Stimulated activated CD4-positive, alpha-beta T cell treated with anti-CD3 and anti-CD28 coated beads, Interleukin-1b, Interleukin-23, amount 100 ng/mL, for 4 hours (primary cell): ENCODE data around the gene CNTNAP2.

Experiments used
- DNase-seq, 2 donors: peaks; one replicate each; pipeline ENCODE4 v3.0.0-alpha.2; 2020; ENCODE audit warnings: low read depth in 2 of 2

The CNTNAP2 gene

DNA sequence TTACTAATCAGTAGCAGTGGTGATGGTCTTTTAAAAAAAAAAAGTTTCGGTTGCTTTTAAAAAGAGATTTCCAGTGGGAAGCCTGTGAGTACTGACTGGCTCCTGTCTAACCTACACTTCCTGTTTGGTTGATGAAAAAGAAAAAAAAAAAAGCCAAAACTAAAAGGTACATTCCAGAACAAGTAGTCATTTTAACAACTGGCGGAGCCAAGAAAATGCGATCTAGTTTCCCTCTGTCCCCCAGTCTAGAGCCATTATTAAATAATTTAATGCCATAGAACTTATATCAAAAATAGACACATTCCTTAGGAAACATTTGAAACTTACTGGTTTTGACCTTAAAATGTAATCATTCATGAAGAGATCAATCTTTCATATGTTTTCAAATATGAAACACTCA lies 2219.8 kb downstream of the CNTNAP2 start:
- no peak for DNase-seq

DNA sequence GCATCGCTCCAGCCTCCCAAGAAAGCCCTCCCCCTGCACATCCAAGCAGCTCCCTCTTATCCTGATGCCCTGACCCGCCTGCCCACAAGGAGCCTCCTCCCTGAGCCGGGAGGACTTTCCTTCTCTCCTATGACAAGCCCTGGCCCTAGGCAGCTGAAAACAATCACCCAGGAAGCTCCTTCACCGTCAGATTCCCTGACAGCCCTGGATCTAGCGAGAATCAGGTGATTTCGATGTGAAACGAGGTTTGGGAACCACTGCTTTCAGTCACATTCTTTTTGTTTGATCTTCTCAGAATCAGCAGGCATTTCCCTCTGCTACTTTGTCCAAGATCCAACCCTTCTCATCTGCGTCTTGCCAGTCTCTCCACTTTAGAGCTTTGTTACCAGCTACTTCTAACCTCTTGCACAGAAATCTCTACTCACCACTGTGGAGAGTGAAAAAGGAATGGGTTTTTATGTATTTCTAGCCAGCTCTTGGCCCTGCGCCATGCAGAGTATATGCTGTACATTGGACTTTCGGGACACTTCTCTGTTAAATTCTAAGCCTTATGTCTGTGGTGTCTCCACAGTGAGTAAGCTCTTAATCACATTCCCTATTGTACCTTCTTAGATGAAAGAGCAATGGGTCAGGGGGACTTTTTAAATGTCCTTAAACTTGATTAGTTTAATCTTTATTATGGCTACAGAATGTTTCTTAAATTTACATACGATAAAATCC lies 2220.8 kb downstream of the CNTNAP2 start:
- no peak for DNase-seq

DNA sequence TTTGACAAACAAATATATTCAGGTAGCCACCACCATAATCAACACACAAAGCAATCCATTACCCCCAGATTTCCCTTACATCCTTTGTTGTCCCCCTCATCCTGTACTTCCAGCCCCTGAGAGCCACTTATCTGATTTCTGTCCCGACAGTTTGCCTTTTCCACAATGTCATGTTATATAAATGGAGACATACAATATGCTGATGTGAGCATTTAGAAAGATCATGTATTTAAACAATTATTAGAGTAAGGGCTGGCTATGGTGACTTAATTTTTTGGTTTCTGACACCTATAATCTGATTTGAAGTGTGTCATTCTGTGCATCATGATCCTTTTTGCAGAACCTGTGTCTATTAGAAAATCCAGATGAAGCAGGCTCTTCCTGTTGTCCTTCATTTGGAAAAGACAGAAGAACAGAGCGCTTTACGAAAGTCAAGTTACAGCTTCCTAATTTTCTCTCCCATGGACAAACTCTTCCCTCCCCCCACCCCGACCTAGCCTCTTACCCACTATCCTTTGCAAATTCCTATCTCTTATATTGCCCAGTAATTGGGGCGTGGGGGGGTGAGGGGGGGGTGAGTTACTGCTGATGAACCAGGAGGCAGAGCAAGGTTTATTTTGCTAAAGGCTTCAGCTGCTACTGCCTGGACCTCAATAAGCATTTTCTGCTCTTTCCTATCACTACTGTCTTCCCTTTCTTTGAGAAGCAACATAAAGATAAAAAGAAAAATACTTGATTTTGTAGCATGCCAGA lies 2221.6 kb downstream of the CNTNAP2 start:
- no peak for DNase-seq

DNA sequence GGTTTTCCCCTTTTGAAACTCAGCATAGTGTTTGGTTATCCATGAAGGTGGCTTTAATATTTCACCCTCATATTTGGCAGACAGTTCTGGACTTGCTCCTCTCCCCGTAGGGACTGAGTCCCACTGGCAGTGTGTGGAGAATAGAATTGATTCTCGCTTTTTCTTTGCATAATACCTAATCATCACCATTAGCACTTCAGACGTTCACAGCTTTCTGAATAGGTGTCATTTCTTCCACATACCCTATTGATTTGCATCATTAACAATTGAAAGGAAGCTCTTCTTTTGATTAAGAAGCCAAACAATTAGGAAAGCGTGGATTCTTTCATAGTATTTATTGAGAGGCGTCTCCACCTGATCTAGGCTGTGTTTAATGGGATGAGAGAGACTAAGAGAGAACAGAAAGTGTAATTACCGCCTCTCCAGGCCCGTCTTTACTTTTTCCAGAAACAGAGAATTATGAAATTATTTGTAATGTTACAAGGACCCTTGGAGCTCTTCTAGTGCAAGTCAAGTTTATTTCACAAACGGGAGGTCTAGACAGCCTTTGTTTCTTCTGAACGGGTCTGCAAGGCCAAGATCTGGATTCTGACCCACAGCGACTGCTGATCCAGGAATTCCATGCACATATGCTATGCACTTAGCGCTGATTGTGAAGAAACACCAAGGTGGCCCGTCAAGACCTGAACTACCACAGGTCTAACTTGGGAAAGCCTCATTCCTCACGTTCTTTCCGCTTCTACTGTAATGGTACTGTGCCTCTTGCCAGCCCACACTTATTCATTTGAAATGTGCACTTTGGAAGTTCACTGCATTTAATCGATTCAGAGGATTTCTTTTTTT lies 2224.1 kb downstream of the CNTNAP2 start:
- DNase-seq = no peak

DNA sequence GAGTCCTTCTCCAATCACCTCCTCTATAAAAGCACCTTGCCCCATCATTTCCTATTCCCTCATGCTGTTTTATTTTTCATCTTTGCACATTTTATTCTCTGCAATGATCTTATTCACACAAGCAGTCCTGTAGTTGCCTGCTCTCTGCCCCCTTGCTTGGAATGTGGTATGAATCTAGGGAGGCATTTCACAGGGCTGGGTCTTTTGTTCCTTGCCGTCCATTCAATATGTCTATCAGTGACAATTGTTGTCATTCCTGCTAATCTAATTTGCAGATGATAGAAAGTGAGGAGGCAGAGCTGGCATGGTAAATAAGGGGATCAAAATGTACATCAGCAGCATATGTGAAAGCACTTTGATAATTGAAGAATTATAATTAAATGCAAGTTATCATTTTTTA lies 2227.8 kb downstream of the CNTNAP2 start:
- DNase-seq = no peak

DNA sequence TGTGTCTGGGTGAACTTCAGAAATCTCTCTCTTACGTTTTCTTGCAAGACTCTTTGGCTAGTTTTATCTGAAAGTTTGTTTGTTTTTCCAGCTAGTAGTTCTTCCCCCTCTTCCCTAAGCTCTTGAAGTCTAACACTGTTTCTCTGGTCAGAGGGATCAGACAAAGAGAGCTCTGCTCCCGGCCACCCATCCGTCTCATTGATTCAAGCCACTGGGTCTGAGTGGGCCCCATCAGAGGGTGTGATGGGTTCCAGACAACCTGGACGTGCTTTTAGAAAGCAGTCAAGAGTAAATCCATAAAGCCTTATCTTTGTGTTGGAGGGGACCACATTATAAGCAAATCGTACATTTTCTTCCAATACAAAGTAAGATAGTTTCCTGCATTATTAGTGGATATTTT lies 2231.4 kb downstream of the CNTNAP2 start:
- no peak for DNase-seq

DNA sequence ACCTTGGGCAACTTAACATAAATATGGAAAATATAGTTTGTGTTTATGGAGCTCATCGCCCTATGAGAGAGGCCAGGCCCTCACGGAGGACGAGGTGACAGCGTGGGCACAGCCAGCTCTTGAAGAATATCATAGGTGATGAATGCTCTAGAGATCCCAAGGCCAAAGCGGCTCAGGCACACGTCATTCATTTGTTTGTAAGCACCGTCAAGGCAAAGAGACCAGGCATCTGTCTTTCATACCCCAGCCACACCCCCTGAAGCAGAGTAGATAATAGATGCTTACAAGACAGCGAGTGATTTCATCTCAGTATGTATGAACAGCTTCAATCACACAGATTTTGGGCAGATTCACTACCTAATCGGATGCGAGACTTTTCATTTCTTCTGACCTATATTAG lies 2231.9 kb downstream of the CNTNAP2 start:
- no peak for DNase-seq

DNA sequence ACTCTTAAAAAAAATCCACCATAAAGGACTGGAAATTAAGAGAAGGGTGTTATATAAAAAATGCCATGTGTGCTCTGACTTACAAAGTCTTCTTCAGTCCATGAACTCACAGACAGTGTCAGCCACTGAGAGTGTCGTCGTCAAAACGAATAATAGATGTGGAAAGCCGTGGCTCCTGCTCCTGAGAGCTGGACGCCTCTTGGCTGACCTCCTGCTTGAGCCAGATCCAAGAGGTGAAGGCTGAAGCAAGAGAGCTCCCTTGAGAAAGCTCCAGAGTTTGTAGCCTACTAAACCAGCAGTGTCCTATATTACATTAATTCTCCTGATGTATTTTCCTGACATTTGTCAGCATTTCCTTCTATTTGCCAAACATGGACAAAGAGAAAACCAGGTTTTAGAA lies 2239.7 kb downstream of the CNTNAP2 start:
- no peak for DNase-seq

DNA sequence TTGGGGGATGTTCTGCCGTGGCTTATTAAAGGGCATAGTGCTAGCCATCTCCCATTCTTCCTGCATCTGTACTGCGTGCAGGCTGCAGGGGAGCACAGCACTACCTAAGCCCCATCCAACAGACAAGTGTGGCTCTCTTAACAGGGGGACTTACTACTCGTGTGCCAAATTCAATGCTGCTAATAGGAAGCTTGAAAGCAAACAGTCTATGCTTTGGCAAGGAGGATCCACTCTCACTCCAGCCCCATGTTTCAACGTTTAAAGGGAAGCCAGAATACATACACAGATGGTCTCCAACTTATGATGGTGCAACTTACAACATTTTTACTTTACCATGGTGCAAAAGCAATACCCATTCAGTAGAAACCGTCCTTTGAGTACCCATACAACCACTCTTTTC lies 2245.9 kb downstream of the CNTNAP2 start:
- DNase-seq = no peak

DNA sequence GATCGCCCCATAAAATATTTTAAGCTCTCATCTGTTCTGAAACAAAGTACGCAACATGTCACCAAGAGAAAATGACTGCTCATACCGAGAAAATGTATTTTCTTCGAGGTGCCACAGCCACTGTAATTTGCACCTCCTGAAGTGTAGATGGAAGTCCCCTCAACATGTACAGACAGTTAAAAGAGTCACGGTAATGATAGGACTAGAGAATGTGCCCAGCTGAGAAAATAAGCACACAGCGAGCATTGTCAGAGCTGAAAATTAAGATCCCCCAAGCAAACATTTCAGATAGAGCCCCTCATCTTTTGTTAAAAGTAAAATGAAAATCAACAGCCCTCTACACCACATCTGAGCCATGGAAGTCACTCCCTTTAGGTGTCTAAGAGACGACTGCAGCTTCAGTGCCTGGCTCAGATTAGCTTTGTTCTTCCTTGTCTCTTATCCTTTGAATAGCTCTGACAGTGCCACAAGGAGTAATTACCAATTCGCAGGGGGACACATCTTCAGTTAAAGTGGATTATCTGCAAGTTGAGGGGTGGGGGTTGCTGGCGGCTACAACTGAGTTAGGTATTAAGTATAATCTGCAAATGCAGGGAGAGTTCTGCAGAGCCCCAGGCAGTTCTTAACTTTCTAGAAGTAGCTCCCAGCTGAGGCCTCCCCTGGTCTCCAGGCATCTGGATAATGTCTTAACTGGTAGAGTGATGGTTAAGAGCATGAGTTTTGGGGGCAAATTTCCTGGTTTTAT lies 2251.3 kb downstream of the CNTNAP2 start:
- DNase-seq = no peak

DNA sequence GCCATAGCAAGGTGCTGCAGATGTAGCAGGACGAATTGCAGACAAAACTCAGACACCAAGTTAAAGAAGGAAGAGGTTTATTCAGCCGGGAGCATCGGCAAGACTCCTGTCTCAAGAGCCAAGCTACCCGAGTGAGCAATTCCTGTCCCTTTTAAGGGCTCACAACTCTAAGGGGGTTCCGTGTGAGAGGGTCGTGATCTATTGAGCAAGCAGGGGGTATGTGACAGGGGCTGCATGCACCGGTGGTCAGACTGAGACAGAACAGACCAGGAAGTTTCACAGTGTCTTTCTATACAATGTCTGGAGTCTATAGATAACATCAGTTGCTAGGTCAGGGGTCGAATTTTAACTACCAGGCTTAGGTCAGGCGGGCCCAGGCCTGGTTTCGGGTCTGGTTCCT lies 2252.0 kb downstream of the CNTNAP2 start:
- DNase-seq = no peak

DNA sequence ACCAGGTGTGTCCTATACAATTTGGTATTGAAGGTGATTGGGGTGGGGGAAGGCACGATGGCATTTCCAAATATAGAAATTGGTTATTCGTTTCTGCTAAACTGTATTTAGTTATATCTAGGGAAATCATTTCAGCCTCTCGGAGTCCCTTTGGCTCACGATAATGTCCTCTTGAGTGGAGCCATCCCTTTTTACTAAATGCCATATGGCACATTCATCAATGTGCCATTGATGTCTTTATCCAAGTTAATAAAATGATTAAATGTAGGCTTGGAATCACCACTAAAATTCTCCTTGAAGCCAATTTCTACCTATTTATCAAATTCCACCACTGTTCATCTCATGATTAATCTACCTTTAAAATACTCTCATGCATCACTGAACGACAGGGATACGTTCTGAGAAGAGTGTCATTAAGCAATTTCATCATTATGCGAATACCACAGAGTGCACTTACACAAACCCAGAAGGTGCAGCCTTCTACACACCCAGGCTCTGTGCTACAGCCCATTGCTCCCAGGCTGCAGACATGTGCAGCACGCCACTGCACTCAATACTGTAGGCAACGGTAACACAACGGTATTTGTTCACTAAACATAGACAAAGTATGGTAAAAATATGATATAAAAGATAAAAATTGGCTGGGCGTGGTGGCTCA lies 2254.8 kb downstream of the CNTNAP2 start:
- no peak for DNase-seq

DNA sequence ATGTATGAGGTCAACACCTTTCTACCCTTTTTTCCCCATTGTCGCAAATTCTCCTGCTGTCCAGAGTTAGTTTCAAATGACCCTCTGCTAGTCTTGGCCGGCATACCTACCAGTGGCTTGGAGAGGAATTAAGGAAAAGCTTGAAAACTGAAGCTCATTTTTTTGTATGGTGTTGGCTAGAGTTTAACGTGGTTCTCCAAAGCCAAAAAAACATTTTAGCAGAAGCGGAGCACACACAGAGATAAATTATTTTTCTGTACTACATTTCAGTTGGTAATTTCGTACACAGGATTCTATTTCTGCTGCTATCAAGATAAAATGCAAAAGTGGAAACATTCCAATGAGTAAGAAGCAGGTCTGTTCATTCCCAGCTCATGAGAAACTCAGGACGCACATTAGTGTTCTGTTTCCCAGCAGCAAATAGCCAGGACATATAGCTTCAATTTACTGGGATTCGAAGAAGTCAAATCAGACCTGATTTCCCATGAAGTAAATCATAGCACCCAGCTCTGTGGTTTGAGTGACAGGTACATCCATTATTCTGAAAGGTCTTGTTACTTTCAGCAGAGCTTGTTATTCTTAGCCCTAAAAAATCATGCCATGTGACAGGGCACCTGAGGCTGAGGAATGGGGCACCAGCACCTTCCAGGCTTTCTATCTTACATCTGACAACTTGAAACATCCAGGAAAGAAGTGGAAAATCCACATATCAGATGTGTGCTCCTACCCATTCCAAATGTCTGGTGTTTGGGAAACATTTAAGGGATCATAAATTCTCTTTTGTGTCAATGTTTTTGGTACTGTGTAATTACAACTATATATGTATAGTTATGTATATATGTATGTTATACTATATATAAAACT lies 2258.0 kb downstream of the CNTNAP2 start:
- DNase-seq = no peak

DNA sequence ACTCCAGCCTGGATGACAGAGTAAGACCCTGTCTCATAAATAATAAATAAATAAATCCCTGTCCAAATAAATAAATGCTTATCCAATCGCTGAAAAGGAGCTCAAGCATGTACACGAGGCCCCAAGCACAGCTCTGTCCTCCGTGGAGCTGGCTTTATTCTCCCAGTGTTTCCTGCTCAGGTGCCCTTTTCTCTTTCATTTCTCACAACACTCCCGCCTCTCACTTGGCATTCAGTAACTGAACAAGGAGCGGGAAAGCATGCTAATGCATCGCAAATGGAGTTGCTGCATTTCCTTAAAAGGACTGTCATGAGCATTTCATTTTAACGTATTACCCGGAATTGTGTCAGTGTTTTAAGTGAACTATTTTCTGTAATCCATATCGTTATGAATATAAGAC lies 2263.1 kb downstream of the CNTNAP2 start:
- no peak for DNase-seq

DNA sequence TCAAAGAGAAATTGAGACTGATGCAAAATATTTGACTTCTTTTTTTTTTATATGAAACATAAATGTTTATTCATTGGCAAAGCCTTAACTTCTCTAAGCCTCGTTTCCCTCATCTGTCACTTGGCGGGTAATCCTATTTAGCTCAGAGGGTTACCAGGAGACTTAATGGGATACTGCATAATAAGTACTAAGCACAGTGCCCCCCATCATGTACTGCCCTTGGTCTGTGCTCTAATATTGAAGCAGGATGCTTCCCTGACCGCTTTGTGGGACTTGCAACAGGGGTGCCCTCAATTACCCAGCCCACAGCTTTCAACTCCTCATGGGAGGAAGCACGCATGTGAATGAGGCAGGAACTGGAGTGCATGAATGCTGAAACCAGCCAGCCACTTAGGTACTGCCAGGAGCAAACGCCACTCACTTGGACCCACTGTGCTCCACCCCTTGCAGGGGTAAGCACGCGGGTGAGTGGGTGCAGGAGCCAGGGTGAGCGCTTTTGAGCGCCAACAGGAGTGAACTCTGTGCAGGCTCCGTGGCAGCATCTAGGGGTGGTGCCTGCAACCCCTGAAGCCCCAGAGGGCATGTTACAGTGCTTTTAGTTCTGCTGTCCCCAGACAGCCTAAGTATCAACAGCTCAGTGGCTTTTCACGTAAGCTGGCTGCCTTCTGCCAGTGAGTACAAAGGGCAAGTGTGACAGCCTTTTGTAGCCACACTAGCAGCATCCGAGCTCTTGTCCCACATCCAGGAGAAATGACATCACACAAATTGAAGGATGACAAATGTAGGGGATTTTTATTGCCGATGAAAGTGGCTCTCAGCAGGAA lies 2264.2 kb downstream of the CNTNAP2 start:
- no peak for DNase-seq

DNA sequence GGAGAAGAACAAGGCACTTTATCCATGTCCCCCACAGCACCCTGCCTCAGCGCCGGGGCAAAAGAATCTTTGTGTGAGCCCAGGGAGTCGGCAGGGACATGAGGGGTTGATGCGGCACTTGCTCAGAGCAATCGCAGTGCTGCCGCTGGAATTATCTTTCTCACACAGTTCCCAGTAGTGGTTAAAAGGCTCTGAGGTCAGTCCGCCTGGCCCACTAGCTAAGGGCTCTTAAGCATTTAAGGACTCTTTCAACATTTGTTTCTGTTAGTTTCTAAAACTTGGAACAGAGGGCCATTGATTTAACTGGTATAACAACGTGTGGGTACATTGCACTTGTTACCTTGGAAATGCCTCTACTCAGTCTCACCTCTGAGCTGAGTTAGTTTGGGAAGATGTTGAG lies 2266.0 kb downstream of the CNTNAP2 start:
- DNase-seq = no peak

DNA sequence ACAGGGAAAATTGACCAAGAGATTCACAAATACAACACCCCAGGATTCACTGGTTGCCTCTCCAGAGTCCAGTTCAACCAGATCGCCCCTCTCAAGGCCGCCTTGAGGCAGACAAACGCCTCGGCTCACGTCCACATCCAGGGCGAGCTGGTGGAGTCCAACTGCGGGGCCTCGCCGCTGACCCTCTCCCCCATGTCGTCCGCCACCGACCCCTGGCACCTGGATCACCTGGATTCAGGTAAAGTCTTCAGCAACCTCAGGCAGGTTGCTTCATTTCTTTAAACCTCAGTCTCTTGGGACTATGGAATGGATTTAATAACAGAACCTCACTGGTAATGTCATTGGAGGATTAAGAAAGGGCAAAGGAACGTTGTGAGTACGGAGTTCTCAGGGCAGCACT lies 2267.1 kb downstream of the CNTNAP2 start:
- no peak for DNase-seq

DNA sequence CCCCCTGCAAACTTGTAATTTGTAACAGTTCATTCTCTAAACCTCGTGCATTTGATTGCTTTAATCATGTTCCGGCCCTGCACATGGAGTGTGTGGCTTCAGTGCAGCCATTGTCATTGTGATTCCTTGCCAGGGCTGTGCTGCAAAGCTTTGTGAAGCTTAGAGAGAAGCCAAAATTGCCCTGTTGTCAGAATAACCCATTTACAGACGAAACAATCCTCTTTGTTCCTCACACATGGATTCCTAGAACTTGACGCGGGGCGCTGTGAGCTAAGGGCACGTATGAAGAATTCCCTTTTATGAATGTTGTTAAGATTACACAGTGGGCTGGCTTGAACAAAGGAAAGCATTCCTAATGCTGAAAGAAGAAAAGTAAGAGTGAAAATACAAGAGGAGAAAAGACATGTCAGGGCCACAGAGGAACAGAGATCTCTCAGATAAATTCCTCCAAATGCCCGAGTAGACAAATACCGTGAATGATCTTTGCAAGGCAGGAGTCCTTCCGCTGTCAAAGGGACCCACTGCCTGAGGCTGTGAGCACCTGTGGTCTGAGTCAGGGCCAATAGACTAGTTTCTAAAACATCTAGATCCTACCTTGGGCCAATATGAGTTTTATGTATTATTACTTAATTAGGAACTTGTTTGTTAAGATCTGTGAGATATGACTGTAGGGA lies 2268.5 kb downstream of the CNTNAP2 start:
- no peak for DNase-seq

DNA sequence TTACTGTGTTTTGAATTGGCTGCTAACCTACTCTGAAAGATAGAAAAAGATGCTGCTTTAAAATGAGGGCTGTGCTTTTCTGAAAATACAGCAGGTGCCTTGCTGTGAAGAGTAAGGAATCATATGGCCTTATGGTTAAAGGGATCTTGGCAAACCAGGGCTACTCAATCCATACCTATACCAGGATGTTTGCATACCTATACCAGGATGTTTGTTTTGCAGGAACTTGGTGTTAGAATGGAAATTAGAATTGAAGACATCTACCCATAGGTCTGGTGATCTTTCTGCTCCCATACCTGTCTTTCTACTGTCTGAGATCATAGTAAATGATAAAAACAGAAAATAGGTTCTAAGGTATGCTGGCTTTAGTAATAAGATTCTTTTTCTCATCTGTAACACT lies 2273.8 kb downstream of the CNTNAP2 start:
- DNase-seq = no peak
